Measurements from ENCODE around the gene USP36.
"Not testable (repeated sequence)": the region's sequence is repeated elsewhere in the genome, so short reads cannot be mapped to it uniquely, and the experiment has no call there.

USP36 gene

GRCh38 chr17:78870621-78871020 is 30.0 kb upstream of the USP36 start:
- no peak for DNase-seq

- no peak for DNase-seq
These were observed 27.8 kb upstream of the USP36 start for GRCh38 chr17:78868391-78868790.

DNA sequence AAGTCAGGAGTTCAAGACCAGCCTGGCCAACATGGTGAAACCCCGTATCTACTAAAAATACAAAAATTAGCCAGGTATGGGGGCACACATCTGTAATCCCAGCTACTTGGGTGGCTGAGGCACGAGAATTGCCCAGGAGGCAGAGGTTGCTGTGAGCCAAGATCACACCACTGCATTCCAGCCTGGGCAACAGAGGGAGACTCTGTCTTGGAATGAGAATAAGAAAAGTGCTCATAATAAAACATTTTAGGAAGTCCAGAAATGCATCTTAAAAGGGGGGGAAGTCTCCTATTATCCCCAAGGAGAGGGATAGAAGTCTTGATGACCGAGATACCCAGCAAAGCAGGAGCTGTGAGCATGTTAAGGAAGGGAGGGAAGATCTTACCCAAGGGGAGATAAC is 26.4 kb upstream of the USP36 start:
- not testable (repeated sequence) for DNase-seq

GRCh38 chr17:78865682-78866390 is 25.2 kb upstream of the USP36 start:
- peak; percentile 87 for DNase-seq

DNA sequence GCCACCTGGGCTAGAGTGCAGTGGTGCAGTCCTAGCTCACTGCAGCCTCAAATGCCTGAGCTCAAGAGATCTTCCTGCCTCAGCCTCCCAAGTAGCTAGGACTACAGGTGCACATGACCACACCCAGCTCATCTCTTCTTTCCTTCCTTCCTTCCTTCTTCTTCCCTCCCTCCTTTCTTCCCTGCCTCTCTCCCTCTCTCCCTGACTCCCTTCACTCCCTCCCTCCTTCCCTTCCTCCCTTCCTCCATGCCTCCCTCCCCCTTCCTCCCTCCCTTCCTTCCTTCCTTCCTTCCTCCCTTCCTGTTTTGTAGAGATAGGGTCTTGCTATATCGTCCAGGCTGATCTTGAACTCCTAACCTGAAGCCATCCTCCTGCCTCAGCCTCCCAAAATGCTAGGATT is 23.5 kb upstream of the USP36 start:
- no peak for DNase-seq

- no peak for DNase-seq
These were observed 21.7 kb upstream of the USP36 start for GRCh38 chr17:78862073-78863023.

DNA sequence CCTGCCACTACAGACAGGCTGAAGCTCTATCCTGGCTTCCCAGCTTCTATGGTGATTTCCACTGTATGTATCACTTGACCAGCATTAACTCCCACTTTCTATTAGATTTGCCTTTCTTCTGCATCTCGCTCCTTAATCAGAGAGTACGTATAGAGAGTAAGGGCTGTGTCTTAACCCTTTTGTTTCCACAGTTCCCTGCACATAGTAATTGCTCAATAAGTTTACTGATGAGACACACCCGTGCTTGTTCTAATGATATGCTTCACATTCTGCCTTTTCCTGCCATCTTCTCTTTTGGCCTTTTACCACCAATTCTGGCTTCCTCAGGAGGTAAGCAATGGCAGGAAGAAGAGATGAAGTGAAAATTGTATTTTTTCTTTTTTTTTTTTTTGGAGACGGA is 20.6 kb upstream of the USP36 start:
- no peak for DNase-seq

DNA sequence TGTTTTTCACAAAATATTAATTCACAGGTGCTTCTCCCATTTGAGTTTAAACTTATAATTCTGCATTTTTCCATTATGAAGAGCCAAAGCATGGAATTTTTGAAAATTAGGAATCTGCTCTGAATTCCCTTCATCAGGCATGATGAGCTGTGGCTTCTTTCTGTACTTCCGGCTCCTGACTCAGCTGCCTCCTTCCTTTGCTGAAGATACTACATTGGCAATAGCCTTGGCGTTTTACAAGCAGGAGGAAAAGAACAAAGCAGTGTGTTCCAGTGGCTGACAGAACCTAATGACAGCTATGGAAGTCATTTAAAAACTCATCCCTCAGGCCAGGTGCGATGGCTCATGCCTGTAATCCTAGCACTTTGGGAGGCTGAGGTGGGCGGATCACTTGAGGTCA is 18.4 kb upstream of the USP36 start:
- DNase-seq, result no peak

GRCh38 chr17:78857266-78857665 is 16.7 kb upstream of the USP36 start:
- DNase-seq, result no peak

- DNase-seq, result no peak
These were observed 15.0 kb upstream of the USP36 start for GRCh38 chr17:78855561-78856165.

- no peak for DNase-seq
These were observed 13.9 kb upstream of the USP36 start for GRCh38 chr17:78854508-78854907.

DNA sequence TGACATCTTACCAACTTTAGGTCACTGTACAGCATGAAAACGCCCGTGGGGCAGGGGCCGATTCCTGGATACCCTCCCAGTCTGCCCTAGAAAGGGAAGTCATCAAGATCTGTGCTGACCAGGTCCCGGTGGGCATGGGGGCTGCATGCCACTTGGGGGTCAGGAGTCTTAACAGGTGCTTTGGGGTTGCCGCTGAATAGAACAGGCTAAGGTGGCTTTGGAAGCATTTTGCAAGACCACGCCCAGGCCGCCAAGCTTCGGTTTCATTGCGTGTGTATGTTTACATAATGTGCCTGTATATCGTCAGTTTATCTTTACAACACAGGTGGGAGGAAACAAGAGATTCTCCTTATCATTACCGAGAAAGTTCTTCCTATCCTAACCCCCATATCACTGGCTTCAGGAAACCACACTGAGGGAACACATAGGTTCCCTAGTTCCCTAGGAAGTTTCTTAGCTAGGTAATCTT is 13.3 kb upstream of the USP36 start:
- DNase-seq, result no peak

DNA sequence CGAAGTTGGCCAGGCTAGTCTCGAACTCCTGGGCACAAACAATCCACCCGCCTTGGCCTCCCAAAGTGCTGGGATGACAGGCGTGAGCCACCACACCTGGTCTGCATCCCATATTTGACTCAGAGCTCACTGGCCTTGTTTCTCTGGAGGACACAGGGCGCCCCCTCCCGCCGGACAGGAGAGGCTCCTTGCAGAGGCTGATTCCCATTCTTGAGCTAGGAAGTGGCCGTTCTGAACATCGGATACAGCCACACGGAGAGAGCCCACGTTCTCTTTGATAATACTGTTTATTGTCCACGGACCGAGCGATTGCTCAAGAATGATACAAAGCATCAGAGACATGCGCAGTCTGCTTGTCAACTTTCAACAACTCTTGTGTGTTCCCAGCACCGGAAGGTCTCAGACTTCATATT is 12.1 kb upstream of the USP36 start:
- DNase-seq, result no peak

- DNase-seq, result no peak
These were observed 8.4 kb upstream of the USP36 start for GRCh38 chr17:78849026-78849425.

- DNase-seq, result no peak
These were observed 6.4 kb upstream of the USP36 start for GRCh38 chr17:78847052-78847451.

DNA sequence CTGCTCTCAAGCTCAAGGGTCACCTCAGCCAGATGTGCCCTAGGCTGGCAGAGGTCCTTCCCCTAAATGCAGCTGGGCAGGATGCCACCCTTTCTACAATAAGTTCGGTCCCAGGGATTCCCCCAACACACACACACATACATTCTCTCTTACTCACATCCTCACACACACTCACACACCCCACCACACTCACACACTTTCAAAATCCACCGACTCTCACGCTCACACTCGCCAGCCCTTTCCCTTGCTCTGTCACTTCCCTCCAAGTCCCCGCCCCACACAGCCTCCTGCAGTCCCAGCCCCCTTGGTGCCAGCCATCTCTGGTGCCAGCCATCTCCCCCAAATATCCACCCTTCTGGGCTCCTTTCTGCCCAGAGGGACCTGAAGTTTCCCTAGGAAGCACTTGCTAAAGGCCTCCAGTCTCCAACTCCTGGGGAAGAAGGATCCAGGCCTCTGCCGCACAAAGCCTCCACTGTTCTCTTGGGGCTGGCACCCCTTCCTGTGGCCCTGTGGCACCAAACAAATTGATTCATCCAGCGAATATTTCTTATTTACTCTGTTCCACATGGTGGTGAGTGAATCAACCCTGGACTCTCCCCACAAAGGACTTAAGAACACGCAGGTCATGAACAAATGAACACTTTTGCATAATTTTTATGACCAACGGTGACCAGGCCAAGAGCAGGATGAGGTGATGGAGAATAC is 3.8 kb upstream of the USP36 start:
- DNase-seq, result no peak

DNA sequence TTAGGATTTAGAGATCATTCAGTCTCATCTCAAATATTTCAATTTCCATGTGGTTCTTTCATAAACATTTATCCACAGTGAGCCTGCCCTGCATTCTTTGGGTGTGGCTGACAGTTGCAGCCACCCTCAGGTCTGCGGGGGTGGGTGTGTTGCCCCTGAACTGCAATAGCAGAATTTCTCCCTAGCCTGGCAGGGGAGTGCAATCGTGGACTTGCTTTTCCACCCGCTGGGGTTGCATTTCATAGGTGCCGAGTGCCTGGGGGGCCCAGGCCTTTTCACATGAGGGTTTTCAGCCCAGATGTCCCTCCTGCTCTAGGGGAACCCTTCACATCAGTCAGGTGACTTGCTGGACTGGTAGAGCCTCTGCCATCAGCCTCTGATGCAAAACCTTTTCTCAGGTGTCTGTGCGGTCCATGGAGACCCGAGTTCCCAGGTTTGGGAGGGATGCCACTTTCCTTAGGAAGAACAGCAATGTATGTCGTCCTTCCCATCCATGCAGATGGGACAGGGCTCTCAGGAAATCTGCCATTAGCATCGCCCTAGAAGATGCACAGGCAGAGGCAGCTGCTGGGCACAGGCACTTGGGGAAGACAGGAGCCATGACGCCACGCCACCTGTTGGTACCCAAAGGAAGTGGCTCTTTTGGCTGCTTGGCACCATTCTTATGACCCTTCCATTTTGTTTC is 2.4 kb upstream of the USP36 start:
- no peak for DNase-seq

- DNase-seq, result no peak
These were observed 159 bp downstream of the USP36 start for GRCh38 chr17:78840530-78840779.

DNA sequence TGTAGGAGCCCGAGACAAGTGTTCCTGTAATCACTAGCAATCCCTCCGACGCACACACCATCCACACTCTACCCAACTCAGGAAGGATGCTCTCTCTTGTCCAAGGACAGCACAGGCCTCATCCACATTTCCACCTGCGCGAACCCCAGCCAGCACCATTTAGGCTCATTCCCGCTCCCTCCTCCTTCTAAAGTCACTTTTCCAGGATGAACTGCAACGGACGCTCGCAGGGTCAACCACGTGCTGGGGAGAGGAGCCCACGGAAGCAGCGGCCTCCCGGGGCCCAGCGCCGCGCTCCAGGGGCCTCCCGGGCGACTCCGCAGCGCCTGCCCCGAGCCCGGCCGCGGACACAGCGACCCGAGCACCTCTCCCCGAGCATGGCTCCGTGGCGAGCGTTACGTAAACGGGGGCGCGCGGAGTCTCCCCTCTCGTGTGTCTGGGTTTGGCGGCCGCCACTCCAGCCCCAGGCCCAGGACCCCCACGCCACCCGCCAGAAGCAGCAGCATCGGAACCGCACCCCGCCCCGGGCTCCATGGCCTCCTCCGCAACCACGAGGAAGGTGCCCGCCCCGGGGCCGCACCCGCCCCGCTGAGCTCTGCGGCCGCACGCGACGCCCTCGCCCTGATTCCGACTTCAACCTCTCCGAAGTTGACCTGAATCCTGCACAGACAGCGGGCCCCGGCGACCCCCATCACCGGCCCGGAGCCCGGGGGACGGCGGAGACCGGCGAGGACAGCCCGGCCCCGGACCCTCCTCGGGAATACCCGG is 668 bp downstream of the USP36 start:
- DNase-seq, result no peak

GRCh38 chr17:78839235-78839761 is 1.3 kb downstream of the USP36 start:
- DNase-seq, result no peak

GRCh38 chr17:78838574-78839005 is 2.0 kb downstream of the USP36 start:
- no peak for DNase-seq
